Measurements from ENCODE around the gene HRH3.

DNA sequence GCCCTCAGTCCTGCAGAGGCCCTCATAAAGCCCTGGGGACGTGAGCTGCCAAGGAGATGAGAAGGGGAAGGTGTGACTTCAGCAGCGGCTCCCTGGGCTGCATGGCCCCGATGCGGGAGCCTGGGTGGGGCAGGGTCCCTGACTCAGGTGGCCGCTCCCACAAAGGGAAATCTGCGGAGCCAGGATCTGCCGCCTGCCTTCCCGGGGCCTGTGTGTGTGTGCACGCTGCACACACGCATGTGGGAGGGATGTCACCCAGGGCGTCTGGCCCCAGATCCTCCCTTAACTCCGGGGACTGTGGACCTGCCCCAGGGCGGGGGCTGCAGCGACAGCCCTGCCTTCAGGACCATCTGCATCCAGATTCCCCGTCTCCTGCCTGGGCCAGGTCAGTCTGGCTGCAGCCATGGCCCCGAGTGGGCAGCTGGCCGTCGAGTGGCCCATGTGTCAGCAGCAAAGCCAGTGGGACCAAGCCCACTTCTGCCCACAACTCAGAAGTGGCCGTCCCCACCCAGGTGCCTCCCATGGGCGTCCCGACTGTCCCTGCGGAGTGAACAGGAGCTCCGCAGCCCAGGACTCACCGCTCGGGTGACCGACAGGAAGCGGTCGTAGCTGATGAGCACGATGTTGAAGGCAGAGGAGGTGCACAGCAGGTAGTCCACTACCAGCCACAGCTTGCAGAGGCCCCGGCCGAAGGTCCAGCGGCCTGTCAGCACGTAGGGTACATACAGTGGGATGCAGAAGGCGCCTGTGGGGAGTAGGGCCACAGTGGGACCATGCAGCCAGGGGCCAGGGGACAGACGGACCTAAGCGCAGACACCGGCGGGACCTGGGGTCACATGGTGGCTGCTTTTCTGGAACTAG lies 1.9 kb downstream of the HRH3 start:
- TF ChIP-seq, protein P1, sequence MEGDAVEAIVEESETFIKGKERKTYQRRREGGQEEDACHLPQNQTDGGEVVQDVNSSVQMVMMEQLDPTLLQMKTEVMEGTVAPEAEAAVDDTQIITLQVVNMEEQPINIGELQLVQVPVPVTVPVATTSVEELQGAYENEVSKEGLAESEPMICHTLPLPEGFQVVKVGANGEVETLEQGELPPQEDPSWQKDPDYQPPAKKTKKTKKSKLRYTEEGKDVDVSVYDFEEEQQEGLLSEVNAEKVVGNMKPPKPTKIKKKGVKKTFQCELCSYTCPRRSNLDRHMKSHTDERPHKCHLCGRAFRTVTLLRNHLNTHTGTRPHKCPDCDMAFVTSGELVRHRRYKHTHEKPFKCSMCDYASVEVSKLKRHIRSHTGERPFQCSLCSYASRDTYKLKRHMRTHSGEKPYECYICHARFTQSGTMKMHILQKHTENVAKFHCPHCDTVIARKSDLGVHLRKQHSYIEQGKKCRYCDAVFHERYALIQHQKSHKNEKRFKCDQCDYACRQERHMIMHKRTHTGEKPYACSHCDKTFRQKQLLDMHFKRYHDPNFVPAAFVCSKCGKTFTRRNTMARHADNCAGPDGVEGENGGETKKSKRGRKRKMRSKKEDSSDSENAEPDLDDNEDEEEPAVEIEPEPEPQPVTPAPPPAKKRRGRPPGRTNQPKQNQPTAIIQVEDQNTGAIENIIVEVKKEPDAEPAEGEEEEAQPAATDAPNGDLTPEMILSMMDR (IDR thresholded peaks at IDR 0.05; ENCODE audit: borderline replicate concordance, extremely low read depth, low read length, poor library complexity, severe bottlenecking), result no peak
- no peak for TF ChIP-seq EZH2 (IDR thresholded peaks at IDR 0.05; ENCODE audit: borderline replicate concordance, low read depth, low read length, severe bottlenecking)
